Activated CD4-positive, CD25-positive, alpha-beta regulatory T cell treated with anti-CD3 and anti-CD28 coated beads, Interleukin-2, amount 50 U/mL, for 72 hours (primary cell): Measurements from ENCODE around the gene PPT1.

ENCODE experiments used
- DNase-seq: peaks from one replicate; pipeline ENCODE4 v3.0.0; 2021

The PPT1 gene

DNA sequence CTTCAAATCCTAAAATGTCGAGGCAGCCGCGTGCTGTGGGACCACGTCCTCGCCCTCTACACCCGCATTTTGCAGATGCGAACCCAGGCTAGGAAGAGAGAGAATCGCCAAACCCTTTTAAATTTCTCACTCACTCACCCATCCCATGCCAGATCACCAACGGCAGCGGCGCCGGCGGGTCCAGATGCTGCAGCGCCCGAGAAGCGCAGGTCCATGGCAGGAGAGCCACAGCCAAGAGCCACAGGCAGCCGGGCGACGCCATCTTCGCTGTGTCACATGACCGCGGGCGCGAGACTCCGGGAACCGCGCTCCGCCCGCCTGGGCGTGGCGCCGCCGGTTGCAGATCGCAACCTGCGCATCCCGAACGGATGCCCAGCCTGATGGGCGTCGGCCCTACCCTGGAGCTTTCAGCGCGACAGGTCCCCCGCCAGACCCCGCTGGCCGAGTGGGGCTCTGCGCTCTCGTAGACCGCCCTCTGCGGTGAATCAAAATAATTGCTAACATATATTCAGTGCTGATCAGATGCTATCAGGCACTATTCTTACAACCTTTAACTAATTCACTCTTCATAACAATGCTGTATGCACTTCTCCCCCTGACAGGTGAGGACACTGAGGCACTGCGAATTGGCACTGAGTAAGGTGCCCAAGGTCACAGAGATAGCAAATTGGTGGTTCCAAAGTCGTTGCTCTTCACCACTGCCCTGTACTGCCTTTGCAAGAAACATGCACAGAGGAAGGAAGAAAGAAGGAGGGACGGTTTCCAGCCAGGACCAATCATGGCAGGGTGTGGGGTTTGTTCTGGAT is at the start of gene PPT1:
Gene PPT1, minus strand, starts transcription at position 276 of the 806 bp plus-strand sequence. Its CDS starts 14 bp downstream, at position 262.
- DNase-seq: peak; percentile 83

GRCh38 chr1:40143891-40144575 is 47.0 kb upstream of the PPT1 start:
- DNase-seq: peak; percentile 37

DNA sequence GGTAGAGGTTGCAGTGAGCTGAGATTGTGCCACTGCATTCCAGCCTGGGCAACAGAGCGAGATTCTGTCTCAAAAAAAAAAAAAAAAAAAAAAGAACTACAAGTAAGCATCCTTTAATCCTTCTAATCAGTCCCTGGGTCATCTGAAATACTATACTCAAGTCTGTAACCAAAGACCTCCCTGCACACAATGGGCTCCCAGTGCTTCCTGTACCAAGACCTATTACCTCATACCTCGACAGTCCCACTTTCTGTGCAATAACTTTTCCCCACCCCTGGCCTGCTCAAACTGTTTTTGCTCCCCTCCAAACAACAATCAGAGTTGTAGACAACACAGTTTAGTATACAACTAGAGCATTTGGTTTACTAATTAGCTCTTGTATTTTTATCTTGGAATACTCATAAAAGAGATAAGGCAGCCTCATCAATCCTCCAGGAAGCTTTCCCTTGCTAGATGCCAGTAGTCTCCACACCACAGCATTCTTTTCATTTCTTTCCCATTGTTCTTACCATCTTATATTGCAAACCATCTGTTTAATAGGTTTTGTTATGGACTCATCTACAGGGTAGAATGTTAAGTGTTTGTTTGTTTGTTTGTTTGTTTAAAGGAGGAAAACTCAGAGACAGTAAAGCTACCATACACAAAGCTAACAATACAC is 45.0 kb upstream of the PPT1 start:
- no peak for DNase-seq

DNA sequence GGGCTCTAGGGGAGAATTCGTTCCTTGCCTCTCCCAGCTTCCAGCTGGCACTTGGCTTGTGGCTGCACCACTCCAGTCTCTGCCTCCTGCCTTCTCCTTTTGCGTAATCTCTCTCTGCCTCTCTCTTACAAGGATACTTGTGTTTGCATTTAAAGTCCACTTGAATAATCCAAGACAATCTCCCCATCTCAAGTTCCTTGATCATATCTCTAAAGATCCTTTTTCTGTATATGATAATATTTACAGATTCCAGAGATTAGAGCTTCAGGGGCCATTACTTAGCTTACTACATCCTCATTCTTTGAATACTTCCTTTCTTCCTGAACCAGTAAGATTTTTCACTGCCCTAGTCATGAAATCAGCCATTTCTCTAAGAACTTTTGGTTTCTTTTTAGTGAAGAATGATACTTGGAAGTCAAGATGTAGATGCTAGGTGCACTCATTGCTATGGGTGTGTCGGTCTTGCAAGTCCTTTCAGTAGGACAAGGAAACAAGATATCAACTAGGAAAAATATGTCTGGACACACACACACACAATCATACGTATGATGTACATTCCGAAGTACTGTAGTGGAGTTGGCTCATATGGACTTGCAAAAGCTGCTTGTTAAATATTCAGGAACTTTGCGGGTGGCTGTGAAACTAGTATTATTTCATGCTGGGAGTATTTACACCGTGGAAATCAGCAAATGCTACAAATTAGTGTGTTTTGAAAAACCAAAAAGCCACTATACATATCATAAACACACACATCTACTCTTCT is 43.3 kb upstream of the PPT1 start:
- DNase-seq: no peak

DNA sequence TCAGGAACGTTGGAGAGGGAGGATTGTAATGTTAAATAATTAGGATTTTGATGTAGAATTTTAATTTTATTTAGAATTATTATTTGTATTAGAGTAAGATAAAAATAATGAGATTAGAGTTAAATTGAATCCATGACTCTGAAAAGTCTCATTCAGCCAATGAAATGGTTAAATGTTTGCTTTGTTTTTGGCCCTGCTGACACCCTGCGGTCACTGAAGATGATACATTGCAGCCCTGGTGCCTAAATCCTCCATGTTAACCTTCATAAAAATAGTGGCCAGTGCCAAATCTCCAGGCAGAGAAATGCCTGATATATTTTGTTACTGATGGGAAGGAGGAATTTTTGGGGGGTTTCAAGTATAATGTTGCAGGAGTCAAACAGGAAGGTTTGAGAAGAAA is 36.8 kb upstream of the PPT1 start:
- no peak for DNase-seq

DNA sequence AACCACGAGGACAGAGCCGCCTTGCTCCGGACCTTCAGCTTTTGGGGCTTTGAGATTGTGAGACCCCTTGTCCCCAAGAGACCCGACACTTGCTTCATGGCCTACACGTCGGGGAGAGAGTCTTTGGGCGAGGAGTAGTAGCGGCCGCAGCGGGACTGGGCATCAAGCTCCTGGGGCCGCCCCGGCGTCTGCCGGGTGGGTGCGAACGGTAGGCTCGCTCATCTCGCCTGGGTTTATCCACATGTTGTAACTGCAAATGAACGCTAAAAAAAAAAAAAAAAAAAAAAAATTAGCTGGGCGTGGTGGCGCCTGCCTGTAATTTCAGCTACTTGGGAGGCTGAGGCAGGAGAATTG is 36.2 kb upstream of the PPT1 start:
- no peak for DNase-seq

GRCh38 chr1:40132383-40133311 is 35.6 kb upstream of the PPT1 start:
- DNase-seq: no peak

DNA sequence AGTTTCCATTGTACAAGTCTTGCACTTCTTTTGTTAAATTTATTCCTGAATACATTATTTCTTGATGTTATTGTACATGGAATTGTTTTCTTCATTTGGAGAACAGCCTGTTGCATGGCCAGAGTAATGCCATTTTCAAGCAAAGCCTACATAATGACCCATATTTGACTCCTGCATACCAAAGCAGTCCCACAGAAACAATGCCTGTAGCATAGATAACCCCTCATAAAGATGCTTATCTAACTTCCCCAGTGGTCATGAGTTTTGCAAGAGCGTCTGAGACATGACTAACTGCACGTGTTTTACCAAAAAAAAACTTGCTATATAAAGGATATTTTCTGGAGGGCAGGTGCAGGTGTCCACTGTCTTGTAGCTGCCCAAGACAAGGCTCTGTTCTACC is 33.8 kb upstream of the PPT1 start:
- DNase-seq: no peak

DNA sequence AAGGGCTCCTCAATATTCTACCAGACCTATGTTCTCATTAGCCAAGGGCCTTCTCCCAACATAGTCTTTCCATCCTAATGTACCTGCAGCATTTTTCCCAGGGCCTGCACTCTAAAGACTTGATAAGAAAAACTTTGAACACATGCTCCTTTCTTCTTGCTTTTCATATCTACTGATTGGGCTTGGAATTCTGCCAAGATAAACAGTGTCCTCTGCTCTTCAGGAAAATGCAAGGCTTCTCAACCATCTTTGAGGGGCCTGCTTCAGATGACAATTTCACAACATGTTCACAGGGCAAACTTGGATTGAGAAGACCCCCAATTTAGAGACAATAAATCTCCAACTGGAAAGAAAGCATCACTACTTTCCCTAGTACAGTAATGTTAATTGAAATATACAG is 25.8 kb upstream of the PPT1 start:
- no peak for DNase-seq

DNA sequence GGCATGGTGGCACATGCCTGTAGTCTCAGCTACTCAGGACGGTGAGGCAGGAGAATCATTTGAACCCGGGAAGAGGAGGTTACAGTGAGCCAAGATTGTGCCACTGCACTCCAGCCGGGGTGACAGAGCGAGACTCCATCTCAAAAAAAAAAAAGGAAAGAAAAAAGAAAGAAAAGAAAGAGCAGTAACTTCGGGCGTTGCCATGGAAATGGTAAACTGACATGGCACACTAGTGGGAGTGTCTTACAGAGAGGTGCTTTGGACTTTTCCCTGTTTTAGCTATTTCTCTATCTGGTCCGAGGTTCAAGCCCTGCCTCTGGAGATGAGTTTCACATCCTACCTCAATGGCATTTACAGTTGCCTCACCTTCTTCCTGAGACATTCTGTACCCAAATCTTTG is 23.1 kb upstream of the PPT1 start:
- DNase-seq: no peak

DNA sequence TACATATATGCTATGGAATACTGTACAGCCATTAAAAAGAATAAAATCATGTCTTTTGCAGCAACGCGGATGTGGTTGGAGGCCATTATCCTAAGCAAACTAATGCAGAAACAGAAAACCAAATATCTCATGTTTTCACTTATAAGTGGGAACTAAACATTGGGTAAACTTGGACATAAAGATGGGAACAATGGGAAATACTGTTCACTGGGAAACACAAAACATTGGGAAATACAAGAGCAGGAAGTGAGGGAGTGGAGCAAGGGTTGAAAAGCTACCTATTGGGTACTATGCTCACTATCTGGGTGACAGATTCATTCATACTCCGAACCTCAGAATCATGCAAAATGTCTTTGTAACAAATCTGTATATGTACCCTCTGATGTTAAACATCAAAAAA is 17.3 kb upstream of the PPT1 start:
- no peak for DNase-seq

DNA sequence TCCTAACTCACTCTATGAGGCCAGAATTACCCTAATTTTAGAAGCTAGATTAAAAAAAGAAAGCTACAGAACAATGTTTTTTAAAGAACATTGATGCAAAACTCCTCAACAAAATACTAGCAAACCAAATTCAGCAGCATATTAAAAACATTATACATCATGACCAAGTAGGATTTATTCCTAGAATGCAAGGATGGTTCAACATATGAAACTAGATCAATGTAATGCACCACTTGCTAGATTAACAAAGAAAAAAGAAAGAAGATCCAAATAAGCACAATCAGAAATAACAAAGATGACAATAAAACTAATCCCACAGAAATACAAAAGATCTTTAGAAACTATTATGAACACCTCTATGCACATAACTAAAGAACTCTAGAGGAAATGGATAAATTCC is 13.3 kb upstream of the PPT1 start:
- DNase-seq: no peak

- DNase-seq: no peak
Observed at GRCh38 chr1:40107290-40107959, 10.4 kb upstream of the PPT1 start.

- DNase-seq: no peak
Observed at GRCh38 chr1:40105028-40105427, 8.0 kb upstream of the PPT1 start.

- DNase-seq: no peak
Observed at GRCh38 chr1:40102896-40103295, 5.8 kb upstream of the PPT1 start.

DNA sequence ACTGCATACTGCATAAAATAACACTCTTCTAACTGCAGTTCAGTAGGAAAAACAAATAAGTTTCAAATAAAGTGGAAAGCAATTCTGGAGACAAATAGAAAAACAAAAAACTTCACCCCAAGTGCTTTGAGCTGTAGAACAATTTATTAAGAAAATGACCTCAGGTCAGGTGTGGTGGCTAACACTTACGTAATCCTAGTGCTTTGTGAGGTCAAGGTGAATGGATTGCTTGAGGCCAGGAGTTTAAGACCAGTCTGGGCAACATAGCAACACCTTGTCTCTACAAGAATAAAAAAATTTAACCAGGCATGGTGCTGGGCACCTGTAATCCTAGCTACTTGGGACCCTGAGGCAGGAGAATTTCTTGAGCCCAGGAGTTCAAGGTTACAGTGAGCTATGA is 5.0 kb upstream of the PPT1 start:
- DNase-seq: no peak

DNA sequence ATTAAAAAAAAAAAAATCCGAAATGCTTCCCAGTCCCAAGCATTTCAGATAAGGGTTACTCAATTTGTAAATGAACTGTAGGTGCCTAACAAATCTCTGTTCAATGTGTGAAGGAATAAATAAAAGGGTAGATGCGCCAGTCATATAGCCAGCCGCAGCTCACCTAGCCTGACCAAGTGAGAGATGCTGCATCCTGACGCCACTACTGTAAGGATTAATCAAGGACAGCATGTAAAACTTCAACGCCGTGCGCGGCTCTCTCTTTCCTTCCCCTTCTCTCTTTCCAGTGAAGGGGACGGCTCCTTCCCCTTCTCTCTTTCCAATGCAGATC is 441 bp downstream of the PPT1 start:
- no peak for DNase-seq

GRCh38 chr1:40095806-40096205 is 1.2 kb downstream of the PPT1 start:
- DNase-seq: no peak

- DNase-seq: no peak
Observed at GRCh38 chr1:40094466-40095110, 2.5 kb downstream of the PPT1 start.

DNA sequence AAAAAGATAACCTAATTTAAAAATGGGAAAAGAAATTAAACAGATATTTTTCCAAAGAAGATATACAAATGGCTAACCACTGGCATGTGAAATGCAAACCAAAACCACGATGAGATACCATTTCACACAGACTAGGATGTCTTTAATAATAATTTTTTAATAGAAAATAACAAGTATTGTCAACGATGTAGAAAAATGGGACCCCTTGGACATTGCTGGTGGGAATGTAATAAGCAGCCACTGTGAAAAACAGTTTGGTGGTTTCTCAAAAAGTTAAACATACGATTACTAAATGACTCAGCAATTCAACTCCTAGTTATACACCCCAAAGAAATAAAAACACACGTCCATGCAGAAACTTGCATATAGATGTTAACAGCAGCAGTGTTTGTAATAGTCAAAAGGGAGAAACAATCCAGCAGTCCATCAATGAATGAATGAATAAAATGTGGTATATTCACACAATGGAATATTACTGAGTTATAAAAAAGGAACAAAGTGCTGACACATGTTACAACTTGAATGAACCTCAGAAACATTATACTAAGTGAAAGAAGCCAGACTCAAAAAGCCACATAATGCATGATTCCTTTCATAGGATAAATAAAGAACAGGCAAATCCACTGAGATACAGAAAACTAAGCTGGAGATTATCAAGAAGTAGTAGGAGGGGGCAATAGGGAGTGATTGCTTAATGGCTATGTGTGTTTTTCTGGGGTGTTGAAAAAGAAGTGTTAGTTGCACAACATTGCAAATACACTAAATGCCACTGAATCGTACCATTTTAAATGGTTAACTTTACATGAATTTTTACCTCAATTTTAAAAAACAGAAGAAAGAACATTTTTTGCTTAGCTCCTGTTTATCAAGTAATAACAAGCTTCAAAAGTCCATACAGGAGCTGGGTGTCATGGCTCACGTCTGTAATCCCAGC is 4.1 kb downstream of the PPT1 start:
- DNase-seq: no peak
